PC-3 (cell line): ENCODE measurements around the gene ARHGEF37. TPM values are rescaled to one million over a fixed set of nuclear protein-coding genes. Genes with fewer than 3 reads are reported as not detected.

ENCODE experiments used
- ATAC-seq: fragments of 200-7000 bp; cut with Tn5 transposase; 2 replicates; pipeline ENCODE4 v1.9.1; 2020; ENCODE audit warnings: mild to moderate bottlenecking, moderate library complexity
- BruUV-seq: library from RNA; stranded (reverse); fragments of 400-500 nt; replicated peaks from 2 replicates; lab custom pipeline; 2021; lab: Mats Ljungman, UMichigan
- CTCF ChIA-PET: fragments of 300-600 bp; sonication (Branson Sonifier 250); formaldehyde crosslinking; loops from one replicate; lab custom pipeline; 2022; ENCODE audit warnings: antibody characterized with exemption; lab: Charles Lee
- POLR2A ChIA-PET: fragments of 300-600 bp; sonication (Branson Sonifier 250); formaldehyde crosslinking; loops from one replicate; lab custom pipeline; 2022; ENCODE audit warnings: antibody characterized with exemption; ENCODE audit not compliant: unreplicated experiment; lab: Charles Lee
- DNase-seq: peaks from one replicate; pipeline ENCODE4 v3.0.0-alpha.2; 2015
- H2AFZ ChIP-seq: fragments of 300-600 bp; sonication (generic); 2 replicates; pipeline ENCODE4 v1.6.0; 2016; ENCODE audit warnings: antibody characterized with exemption, low read length
- H3F3A ChIP-seq: fragments of 300-600 bp; sonication (generic); one replicate; pipeline ENCODE4 v1.6.0; 2017; ENCODE audit warnings: antibody characterized with exemption, low read length, control low read depth, mild to moderate bottlenecking; ENCODE audit not compliant: unreplicated experiment
- H3K27ac ChIP-seq: fragments of 300-600 bp; sonication (generic); 2 replicates; pipeline ENCODE4 v1.5.1; 2016; ENCODE audit warnings: mild to moderate bottlenecking, low read length
- H3K27me3 ChIP-seq: fragments of 300-600 bp; sonication (generic); 2 replicates; pipeline ENCODE4 v1.6.1; 2016; ENCODE audit warnings: low read length, mixed read lengths
- H3K36me3 ChIP-seq: fragments of 300-600 bp; sonication (generic); 2 replicates; pipeline ENCODE4 v1.6.1; 2016; ENCODE audit warnings: low read depth, mixed run types, low read length, mixed read lengths
- H3K4me1 ChIP-seq: fragments of 300-600 bp; sonication (generic); 2 replicates; pipeline ENCODE4 v1.5.1; 2016; ENCODE audit warnings: low read length; ENCODE audit not compliant: insufficient read depth
- H3K4me2 ChIP-seq: fragments of 300-600 bp; sonication (generic); 2 replicates; pipeline ENCODE4 v1.6.0; 2016; ENCODE audit warnings: low read length
- H3K4me3 ChIP-seq: fragments of 300-600 bp; sonication (generic); 2 replicates; pipeline ENCODE4 v1.5.1; 2016; ENCODE audit warnings: mild to moderate bottlenecking, low read length, mixed read lengths
- H3K79me2 ChIP-seq: fragments of 300-600 bp; sonication (generic); 2 replicates; pipeline ENCODE4 v1.6.1; 2017; ENCODE audit warnings: low read length, mixed read lengths
- H3K9ac ChIP-seq: fragments of 300-600 bp; sonication (generic); 2 replicates; pipeline ENCODE4 v1.6.0; 2016; ENCODE audit warnings: mild to moderate bottlenecking, low read length
- H3K9me2 ChIP-seq: fragments of 300-600 bp; sonication (generic); replicated peaks from 2 replicates; pipeline ENCODE4 v1.6.1; 2016; ENCODE audit warnings: mixed run types, low read length, mixed read lengths
- H3K9me3 ChIP-seq: fragments of 300-600 bp; sonication (generic); 2 replicates; pipeline ENCODE4 v1.6.1; 2016; ENCODE audit warnings: low read length, mixed read lengths
- H4K20me1 ChIP-seq: fragments of 300-600 bp; sonication (generic); 2 replicates; pipeline ENCODE4 v1.6.1; 2016; ENCODE audit warnings: low read length, mixed read lengths
- CTCF ChIP-seq: fragments of 300-600 bp; sonication (generic); conservative IDR thresholded peaks from 2 replicates; pipeline ENCODE4 v1.5.1; 2017; ENCODE audit warnings: antibody characterized with exemption, low read depth, mild to moderate bottlenecking, low read length
- EZH2 ChIP-seq: fragments of 300-600 bp; sonication (generic); IDR thresholded peaks from one replicate; pipeline ENCODE4 v1.6.1; 2017; ENCODE audit warnings: antibody characterized with exemption, mild to moderate bottlenecking, low read length; ENCODE audit not compliant: unreplicated experiment
- EZH2phosphoT487 ChIP-seq: fragments of 300-600 bp; sonication (generic); IDR thresholded peaks from 2 replicates; pipeline ENCODE4 v1.6.1; 2018; ENCODE audit warnings: mild to moderate bottlenecking, antibody characterized with exemption, low read length, borderline replicate concordance
- intact Hi-C: fragments of 100-400 bp; cut with micrococcal nuclease; formaldehyde crosslinking; loops from 2 replicates; pipeline ENCODE4 v1.9.0; 2023
- total RNA-seq: library from RNA; depleted of rRNA; stranded (reverse); fragments of >200 nt; gene quantifications from 2 replicates; pipeline ENCODE4 v1.2.3, GENCODE V29; 2014

Gene ARHGEF37
- total RNA-seq, 1 experiment from 2014 or later = 6.5 TPM

GRCh38 chr5:149657324-149657723 is 76.0 kb downstream of the ARHGEF37 start:
- Histone ChIP-seq H3K4me1 (no peaks in the 10 kb centered on the region), H2AFZ (no peak overlapping the region), H3K9me3 (no peaks in the 10 kb centered on the region), H4K20me1 (no peaks in the 10 kb centered on the region), H3K79me2 (no peaks in the 10 kb centered on the region), H3K9ac (no peak overlapping the region), H3K4me3 (no peak overlapping the region), H3K27me3 (no peaks in the 10 kb centered on the region), H3K9me2 (no peaks in the 10 kb centered on the region), H3K36me3 (no peaks in the 10 kb centered on the region), H3F3A (no peaks in the 10 kb centered on the region), H3K4me2 (no peak overlapping the region), H3K27ac (no peak overlapping the region)
- TF ChIP-seq CTCF (no peak), EZH2 (no peak), EZH2phosphoT487 (no peak)
- POLR2A ChIA-PET = no interaction called here
- intact Hi-C loops = no loop called here
- DNase-seq = no peak
- CTCF ChIA-PET = interaction anchor here (0.5 to 1.2 kb wide), 3 partner anchors 10 to 302 kb away, joined by 6 to 7 read pairs (median 6); no protein-coding TSS in a partner anchor
- no TSS peak for BruUV-seq
- ATAC-seq = no peak

GRCh38 chr5:149658299-149658698 is 77.0 kb downstream of the ARHGEF37 start:
- no peaks in the 10 kb centered on the region for H3F3A ChIP-seq
- DNase-seq (no peak), ATAC-seq (no peak)
- H3K4me3 ChIP-seq = no peak overlapping the region
- H3K79me2 ChIP-seq = no peaks in the 10 kb centered on the region
- no peaks in the 10 kb centered on the region for H3K9me2 ChIP-seq
- H3K9ac ChIP-seq = no peak overlapping the region
- ChIA-PET CTCF (no interaction called here), POLR2A (no interaction called here)
- H3K27ac ChIP-seq = no peak overlapping the region
- no TSS peak for BruUV-seq
- H3K4me2 ChIP-seq = no peak overlapping the region
- intact Hi-C loops = no loop called here
- TF ChIP-seq EZH2 = no peak
- TF ChIP-seq CTCF = no peak
- TF ChIP-seq EZH2phosphoT487 = no peak
- H3K4me1 ChIP-seq = no peaks in the 10 kb centered on the region
- no peak overlapping the region for H2AFZ ChIP-seq
- H3K27me3 ChIP-seq = no peaks in the 10 kb centered on the region
- no peaks in the 10 kb centered on the region for H3K36me3 ChIP-seq
- no peaks in the 10 kb centered on the region for H4K20me1 ChIP-seq
- H3K9me3 ChIP-seq = no peaks in the 10 kb centered on the region

DNA sequence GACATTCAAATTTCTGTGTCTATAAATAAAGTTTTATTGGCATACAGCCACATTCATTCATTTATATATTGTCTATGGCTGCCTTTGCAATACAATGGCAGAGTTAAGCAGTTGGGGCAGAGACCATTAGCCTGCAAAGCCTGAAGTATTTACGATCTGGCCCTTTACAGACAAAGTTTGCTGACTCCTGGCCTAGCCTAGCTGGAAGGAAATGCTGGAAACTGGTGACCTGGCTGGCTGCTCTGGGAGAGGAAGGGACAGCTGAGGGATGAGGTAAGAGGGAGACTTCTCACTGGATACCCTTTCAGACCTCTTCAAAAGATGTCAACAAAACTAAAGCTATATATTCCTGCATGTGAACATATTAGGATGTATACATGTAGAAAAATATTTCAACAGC is 82.8 kb downstream of the ARHGEF37 start:
- ATAC-seq = no peak
- H3K9me2 ChIP-seq = no peaks in the 10 kb centered on the region
- ChIA-PET POLR2A (no interaction called here), CTCF (no interaction called here)
- H3K4me2 ChIP-seq = no peak overlapping the region
- H2AFZ ChIP-seq = no peak overlapping the region
- no peak overlapping the region for H3K27ac ChIP-seq
- DNase-seq = no peak
- intact Hi-C loops = no loop called here
- H3F3A ChIP-seq = no peaks in the 10 kb centered on the region
- no peaks in the 10 kb centered on the region for H3K4me1 ChIP-seq
- H3K4me3 ChIP-seq = no peak overlapping the region
- TF ChIP-seq EZH2phosphoT487 = no peak
- TF ChIP-seq EZH2 = no peak
- TF ChIP-seq CTCF = no peak
- H3K27me3 ChIP-seq = no peaks in the 10 kb centered on the region
- no peaks in the 10 kb centered on the region for H4K20me1 ChIP-seq
- no peak overlapping the region for H3K9ac ChIP-seq
- H3K79me2 ChIP-seq = no peaks in the 10 kb centered on the region
- BruUV-seq = no TSS peak
- no peaks in the 10 kb centered on the region for H3K36me3 ChIP-seq
- peaks cover 9% of the 10 kb centered on the region; the same call in 1 of the 2 replicates for H3K9me3 ChIP-seq
